ENCODE measurements around the gene SHC1.

DNA sequence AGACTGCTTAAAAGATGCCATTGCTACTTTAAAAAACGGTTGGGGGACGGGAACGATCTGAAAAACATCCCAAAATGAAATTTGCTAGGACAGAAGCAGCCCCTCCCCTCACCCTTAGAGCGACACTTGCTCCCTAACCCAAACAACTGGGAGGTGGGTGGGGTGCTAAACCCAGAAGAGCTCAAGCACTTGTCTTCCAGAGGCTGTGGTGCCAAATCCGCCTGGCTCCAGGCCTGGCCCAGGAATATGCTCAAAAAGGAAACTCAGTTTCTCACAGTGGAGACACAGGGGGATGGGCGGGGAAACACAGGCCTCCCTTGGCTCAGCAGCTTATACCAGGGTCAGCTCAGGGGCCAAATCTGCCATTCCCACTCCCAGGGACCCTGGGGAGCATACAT lies 14.0 kb downstream of the SHC1 start:
- TF ChIP-seq YY1 (IDR thresholded peaks at IDR 0.05; ENCODE audit: insufficient read depth, insufficient read length) (no peak), SUZ12 (IDR thresholded peaks at IDR 0.05; ENCODE audit: extremely low read depth, insufficient read depth, insufficient read length) (no peak), ZNF274 (IDR thresholded peaks at IDR 0.05; ENCODE audit: low read depth, low read length) (no peak)
